SU-DHL-6 (cell line): ENCODE results near the gene TADA1.

Experiments
- CTCF ChIP-seq: fragments of 200-600 bp; sonication (generic); IDR thresholded peaks from one replicate; pipeline ENCODE4 v1.5.1; 2017; ENCODE audit warnings: antibody characterized with exemption, mild to moderate bottlenecking, low read length, moderate library complexity; ENCODE audit not compliant: insufficient read depth, poor library complexity, severe bottlenecking
- EZH2phosphoT487 ChIP-seq: fragments of 200-600 bp; sonication (generic), shearing (Covaris generic); conservative IDR thresholded peaks from 2 replicates; pipeline ENCODE4 v1.6.1; 2018; ENCODE audit warnings: mild to moderate bottlenecking, antibody characterized with exemption, low read length, moderate library complexity, mixed read lengths

GRCh38 chr1:166907051-166907450 is 31.0 kb upstream of the TADA1 start:
- TF ChIP-seq CTCF: no peak
- TF ChIP-seq EZH2phosphoT487: no peak
